Choroid plexus epithelial cell (primary cell): ENCODE measurements around the gene MRPL58.
A peak's percentile ranks its signal among the peaks of the same experiment; 100 is the strongest.
"Not testable (repeated sequence)": the region's sequence is repeated elsewhere in the genome, so short reads cannot be mapped to it uniquely, and the experiment has no call there.

Experiments
- DNase-seq: peaks from one replicate; pipeline ENCODE4 v3.0.0-alpha.2; 2010; ENCODE audit warnings: low read depth
- H3K4me3 ChIP-seq: 2 replicates; pipeline ENCODE4 v1.5.1; 2011; ENCODE audit warnings: low read depth, mild to moderate bottlenecking, control low read depth, low read length, moderate library complexity
- TF ChIP-seq, protein P1 (sequence below): conservative IDR thresholded peaks from 2 replicates; pipeline ENCODE4 v1.5.1; 2011; ENCODE audit warnings: low read depth, mild to moderate bottlenecking, control low read depth, inconsistent platforms, low read length, moderate library complexity

The MRPL58 gene

DNA sequence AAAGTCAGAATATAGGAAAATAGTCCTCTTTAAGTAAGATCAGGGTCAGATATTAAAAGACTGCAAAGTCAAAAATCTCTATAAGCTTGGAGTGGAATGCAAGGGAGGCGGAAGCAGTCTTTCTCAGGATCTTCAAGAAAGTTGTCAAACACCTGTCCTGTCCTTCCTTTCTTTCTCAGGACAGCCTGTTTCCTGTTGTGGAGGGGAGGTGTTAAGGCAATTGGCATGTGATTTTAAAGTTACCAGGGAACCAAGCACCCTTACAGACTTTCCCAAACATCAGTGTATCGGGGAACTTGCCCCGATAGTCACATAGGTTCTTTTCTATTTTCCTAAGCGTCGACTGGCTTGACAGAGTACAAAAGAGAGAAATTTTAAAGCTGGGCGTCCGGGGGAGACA, 32.2 kb downstream of the MRPL58 start:
- no peak for DNase-seq
- H3K4me3 ChIP-seq = no peak overlapping the region
- TF ChIP-seq, protein P1, sequence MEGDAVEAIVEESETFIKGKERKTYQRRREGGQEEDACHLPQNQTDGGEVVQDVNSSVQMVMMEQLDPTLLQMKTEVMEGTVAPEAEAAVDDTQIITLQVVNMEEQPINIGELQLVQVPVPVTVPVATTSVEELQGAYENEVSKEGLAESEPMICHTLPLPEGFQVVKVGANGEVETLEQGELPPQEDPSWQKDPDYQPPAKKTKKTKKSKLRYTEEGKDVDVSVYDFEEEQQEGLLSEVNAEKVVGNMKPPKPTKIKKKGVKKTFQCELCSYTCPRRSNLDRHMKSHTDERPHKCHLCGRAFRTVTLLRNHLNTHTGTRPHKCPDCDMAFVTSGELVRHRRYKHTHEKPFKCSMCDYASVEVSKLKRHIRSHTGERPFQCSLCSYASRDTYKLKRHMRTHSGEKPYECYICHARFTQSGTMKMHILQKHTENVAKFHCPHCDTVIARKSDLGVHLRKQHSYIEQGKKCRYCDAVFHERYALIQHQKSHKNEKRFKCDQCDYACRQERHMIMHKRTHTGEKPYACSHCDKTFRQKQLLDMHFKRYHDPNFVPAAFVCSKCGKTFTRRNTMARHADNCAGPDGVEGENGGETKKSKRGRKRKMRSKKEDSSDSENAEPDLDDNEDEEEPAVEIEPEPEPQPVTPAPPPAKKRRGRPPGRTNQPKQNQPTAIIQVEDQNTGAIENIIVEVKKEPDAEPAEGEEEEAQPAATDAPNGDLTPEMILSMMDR = no peak

DNA sequence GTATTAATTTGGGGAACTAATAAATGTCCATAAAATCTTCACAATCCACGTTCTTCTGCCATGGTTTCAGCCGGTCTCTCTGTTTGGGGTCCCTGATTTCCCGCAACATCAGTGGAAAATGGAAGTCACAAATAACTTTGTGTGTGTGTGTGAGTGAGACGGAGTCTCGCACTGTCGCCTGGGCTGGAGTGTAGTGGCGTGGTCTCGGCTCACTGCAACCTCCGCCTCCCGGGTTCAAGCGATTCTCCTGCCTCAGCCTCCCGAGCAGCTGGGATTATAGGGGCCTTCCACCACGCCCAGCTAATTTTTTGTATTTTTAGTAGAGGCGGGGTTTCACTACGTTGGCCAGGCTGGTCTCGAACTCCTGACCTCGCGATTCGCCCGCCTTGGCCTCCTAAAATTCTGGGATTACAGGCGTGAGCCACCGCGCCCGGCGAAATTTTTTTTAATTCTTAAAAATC, 33.5 kb downstream of the MRPL58 start:
- not testable (repeated sequence) for DNase-seq
- H3K4me3 ChIP-seq = peak overlapping the region; percentile 100

DNA sequence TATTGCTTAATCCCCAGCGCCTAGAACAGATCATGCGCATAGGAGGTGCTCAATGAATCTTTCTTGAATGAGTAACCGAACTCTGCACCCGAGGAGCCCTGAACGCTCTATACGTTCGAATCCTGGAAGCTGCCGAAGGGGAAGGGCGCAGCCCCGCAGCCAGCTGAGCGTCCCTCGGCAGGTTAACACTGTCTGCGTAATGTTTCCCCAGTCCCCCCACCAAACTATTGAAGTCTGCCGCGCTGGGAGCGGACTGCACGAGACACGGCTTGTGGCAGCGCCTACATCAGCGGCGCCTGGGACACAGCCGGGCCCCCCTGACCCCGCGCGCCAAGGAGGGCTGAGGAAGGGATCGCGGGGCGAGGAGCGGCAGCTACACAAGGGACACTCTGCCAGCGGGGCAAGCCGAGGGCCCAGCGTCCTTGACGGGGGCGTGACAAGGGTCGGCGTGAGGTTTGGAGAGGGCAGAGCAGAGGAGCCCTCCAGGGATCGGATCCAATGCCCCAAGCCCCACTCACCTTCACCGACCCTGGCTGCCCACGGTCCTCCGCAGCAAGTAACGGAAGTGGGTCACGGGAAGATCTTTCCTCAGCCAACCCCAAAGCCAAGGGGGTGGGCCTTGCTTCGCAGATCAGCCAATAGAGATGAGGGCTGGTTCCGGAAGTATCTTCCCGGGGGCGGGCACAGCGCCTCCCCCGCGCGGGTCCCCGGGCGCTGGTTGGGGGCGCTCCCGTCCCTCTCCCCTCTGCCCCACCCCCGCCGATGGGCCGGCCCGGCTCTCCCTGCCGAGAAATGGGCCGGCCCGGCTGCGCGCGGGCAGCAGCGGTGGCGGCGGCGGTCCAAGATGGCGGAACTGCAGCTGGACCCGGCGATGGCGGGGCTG, 34.2 kb downstream of the MRPL58 start, which contains the start of the genes ATP5PD and KCTD2:
Gene ATP5PD (minus strand): TSS at position 563 of the 883 bp plus-strand sequence. CDS start 4,319 bp downstream, outside the sequence.
Gene KCTD2 (plus strand): TSS at position 819 of the 883 bp plus-strand sequence. CDS start 26 bp downstream, at position 845.
- peak; percentile 98 for DNase-seq
- H3K4me3 ChIP-seq = peak within 1 kb of the TSS; percentile 100
- TF ChIP-seq, protein P1 = no peak

DNA sequence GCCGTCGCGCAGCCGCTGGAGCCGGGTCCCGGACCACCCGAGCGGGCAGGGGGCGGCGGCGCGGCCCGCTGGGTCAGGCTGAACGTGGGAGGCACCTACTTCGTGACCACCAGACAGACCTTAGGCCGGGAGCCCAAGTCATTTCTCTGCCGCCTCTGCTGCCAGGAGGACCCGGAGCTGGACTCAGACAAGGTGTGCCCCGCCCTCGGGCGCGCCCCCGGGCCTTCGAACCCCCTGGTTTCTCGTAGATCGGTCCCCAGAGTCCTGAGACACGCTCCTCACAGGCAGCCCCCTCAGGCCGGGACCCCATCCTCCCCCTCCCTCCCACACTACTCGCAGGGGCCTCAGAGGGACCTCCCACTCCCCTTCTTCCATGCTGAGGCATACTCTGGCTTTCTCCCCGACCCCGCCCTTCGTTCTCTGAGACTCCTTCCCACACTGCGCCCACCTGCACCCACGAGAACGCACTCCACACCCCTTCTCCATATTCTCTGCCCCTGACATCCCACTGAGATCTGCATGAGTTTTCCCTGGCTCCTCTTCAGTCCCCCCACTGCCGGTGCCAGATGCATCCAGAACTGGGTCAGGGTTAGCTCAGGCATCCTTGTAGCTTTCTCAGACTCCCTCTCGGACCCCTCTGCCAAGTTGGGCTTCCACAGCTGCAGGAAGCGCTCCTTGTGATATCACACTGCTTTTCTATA, 35.1 kb downstream of the MRPL58 start:
- peak overlapping the region; percentile 100 for H3K4me3 ChIP-seq
- TF ChIP-seq, protein P1 = no peak
- DNase-seq = no peak

DNA sequence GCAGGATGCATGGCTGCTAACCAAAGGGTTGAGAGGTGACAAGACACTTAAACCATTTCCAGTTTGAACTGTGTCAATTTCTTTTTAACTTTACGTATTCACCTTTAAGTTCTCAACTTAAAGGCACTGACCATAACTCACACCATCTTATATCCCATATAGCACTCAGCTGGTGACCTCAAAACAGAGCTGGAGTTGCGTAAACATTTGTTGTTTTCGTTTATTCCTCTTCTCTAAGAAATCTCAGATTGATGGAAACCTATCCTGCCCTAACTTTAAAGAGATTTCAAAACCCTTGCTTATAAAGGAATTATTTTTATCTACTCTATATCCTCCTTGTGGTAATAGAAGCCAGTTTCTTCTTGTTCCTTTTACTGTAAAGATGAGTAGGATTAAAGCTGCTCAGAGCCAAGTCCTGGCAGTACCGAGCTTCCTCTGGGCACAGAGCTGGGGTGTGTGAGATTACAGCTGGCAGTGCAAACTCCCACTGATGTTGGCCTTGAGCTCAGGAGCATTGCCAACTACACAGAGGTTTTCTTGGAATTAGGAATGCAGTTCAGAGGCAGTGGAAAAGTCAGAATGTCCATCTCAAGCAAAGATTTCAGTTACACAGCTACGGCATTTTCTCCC, 35.9 kb downstream of the MRPL58 start:
- TF ChIP-seq, protein P1 = no peak
- H3K4me3 ChIP-seq = peak overlapping the region; percentile 100
- no peak for DNase-seq

DNA sequence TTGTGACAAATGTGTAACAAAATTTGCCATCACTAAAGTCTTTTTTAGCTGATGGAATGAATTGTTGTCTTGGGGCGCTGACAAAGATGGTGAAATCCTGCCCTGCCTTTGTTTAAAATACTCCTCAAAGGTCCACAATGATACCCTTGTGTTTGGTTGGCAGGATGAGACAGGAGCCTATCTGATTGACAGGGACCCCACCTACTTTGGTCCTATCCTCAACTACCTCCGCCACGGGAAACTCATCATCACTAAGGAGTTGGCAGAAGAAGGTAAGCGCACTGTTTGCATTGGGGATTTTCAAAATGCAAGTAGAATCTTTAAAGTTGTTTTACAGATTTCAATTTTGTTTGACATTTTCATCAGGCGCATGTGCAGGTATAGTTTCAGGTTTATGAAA, 36.6 kb downstream of the MRPL58 start:
- no peak overlapping the region for H3K4me3 ChIP-seq
- TF ChIP-seq, protein P1 = no peak
- no peak for DNase-seq

DNA sequence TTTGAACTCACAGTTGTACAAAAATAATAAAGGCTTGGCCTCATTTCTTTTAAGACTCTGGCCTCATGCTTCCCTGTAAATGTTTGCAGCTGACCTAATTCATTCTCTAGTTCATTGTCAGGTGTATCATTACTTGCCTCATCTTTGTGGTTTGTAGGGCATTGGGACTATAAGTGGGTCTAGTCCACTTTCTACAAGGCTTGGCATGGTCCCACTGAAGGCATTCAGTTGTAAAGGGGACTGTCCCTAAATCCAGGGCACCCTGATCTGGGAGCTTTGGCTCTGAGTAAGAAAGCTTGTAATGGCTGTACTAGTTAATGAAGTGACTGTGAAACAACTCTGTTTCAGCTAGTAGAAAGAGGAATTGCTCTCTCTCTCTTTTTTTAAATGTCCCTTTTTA, 37.2 kb downstream of the MRPL58 start:
- DNase-seq = no peak
- H3K4me3 ChIP-seq = no peak overlapping the region
- TF ChIP-seq, protein P1 = no peak
